ENCODE results near the gene DPPA2.
"Not testable (repeated sequence)": the region's sequence is repeated elsewhere in the genome, so short reads cannot be mapped to it uniquely, and the experiment has no call there.

Gene DPPA2

DNA sequence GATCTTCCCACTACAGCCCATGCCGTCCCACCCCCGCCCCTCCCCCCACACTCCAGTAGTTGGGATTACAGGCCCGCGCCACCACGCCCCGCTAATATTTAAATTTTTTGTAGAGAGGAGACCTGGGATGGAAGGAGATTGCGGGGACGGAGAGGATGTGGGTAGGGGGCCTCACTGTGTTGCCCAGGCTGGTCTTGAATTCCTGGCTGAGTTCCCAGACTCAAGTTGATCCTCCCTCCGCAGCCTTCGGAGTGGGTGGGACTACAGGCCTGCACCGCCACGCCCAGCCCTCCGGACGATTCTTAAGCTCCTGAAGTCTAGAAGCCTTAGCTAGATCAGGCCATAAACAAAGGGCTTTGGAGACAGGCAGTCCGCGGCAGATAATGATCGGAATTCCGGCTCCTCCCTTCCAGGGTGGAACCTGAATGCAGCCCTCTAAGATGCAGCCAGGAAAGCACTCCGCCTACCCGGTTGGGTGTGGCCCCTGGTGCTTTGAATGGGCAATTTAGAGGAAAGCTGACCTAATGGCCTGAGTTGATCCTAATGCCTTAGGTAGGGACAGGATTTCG is at the start of gene DPPA2:
Gene DPPA2 (minus strand): TSS at position 356 of the 569 bp plus-strand sequence. CDS start 1,975 bp downstream, outside the sequence.
- no peak for DNase-seq (ENCODE audit: low spot score)

- no peak for DNase-seq (ENCODE audit: low spot score)
Observed at GRCh38 chr3:109364088-109364487, 47.8 kb upstream of the DPPA2 start.

GRCh38 chr3:109363634-109364033 is 47.3 kb upstream of the DPPA2 start:
- no peak for DNase-seq (ENCODE audit: low spot score)

- DNase-seq (ENCODE audit: low spot score), result no peak
Observed at GRCh38 chr3:109362823-109363222, 46.5 kb upstream of the DPPA2 start.

DNA sequence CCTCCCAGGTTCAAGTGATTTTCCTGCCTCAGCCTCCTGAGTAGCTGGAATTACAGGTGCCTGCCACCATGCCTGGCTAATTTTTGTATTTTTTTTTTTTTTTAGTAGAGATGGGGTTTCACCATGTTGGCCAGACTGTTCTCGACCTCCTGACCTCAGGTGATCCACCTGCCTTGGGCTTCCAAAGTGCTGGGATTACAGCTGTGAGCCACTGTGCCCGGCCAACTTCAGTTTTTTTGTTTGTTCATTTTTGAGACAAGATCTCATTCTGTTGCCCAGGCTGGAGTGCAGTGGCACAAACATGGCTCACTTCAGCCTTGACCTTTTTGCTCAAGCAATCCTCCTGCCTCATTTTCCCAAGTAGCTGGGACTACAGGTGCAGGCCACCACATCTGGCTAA is 42.5 kb upstream of the DPPA2 start:
- DNase-seq (ENCODE audit: low spot score), result not testable (repeated sequence)

- DNase-seq (ENCODE audit: low spot score), result no peak
Observed at GRCh38 chr3:109356442-109357155, 40.3 kb upstream of the DPPA2 start.

- no peak for DNase-seq (ENCODE audit: low spot score)
Observed at GRCh38 chr3:109355625-109356441, 39.5 kb upstream of the DPPA2 start.

- no peak for DNase-seq (ENCODE audit: low spot score)
Observed at GRCh38 chr3:109353057-109353456, 36.7 kb upstream of the DPPA2 start.

DNA sequence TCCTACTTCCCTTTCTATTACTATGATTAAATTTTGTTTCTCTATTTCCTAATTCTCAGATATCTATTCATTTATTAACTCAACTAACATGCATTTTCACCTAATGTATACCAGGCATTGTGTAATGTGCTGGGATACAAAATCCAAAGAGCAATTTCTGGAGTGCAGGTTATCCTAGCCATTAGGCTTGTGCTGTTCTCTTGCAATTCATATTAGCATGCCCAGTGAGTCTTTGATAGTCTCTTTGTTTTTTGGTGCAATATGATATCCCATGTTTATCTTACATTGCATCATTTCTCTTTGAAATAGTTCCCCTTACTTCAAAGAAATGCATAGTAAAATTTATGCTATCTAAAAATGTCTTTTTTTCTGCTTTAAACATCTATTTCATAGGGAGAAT is 34.9 kb upstream of the DPPA2 start:
- no peak for DNase-seq (ENCODE audit: low spot score)

DNA sequence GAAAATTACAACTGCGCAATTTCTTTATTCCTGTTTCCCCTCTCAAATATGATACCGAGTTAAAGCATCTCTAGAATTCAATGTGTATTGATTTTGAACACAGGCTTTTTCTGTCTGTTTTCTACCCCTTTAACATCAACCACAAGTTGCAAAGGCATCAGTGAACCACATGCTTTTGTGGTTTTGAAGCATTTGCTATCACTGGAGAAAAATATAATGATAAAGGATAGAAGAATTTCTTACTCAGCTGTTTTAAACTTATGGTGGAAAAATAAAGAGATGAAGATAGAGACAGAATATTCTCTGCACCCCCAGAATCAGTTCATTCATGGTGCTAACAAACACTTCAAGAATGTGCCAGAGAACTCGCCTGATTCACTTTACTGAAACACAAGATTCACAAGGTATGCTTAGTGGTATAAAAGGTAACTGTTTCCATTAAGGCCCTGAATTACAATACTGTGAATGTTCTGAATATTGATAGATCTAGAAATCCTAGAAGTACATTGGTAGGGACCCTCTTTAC is 30.5 kb upstream of the DPPA2 start:
- no peak for DNase-seq (ENCODE audit: low spot score)

DNA sequence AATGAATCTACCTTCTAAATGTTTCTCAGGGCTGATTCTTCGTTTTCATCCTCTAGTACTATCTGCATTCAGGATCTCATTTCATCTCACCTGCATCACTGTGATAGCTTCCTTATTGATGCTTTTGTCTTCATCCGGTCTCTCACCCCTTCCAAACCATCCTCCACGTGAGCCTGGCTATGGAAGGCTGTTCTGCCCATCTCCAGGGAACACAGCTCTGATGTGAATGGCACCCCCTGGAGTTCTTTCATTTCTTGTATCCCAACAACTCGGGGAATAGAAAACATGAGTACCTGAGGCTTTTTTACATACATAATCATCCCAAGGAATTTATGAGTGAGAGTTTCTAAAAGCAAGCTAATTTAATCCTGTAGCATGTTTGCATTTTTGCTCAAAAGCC is 29.8 kb upstream of the DPPA2 start:
- DNase-seq (ENCODE audit: low spot score), result no peak

GRCh38 chr3:109339714-109340648 is 23.7 kb upstream of the DPPA2 start:
- no peak for DNase-seq (ENCODE audit: low spot score)

DNA sequence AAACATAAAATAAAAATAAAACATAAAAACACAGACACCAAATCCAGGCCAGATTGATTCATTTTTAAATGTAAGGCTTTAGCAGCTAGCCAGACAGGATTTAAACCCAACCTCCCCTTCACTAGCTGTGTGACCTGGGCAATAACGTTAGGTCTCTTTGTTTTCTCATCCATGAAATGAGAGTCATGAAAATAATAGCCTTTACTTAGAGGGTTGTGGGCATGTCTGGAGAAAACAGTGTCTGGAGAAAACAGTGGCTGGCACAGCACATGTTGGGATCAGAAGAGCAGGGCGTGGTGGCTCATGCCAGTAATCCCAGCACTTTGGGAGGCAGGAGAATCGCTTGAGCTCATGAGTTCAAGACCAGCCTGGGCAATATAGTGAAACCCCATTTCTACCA is 22.9 kb upstream of the DPPA2 start:
- DNase-seq (ENCODE audit: low spot score), result no peak

- DNase-seq (ENCODE audit: low spot score), result no peak
Observed at GRCh38 chr3:109338322-109338721, 22.0 kb upstream of the DPPA2 start.

DNA sequence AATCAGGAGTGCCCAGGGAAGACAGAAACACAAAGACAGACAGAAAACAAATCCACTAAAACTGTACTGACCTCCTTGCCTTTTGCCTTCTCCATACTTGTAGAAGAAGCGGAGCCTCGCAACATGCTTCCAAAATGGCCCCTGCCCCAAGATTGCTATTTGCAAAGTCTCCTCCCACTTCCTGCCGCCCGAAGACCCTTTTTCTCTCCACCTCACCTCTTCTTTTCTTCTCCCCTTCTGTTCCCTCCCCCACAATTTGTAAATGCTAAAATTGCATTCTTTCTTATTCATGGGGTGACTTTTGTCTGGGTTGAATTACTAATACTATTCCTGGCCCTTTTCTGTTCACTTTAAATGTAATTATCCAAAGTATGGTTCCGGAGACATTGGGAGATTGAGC is 21.1 kb upstream of the DPPA2 start, which contains the start of gene DPPA4:
Gene DPPA4 (minus strand): TSS at position 154 of the 400 bp plus-strand sequence. CDS start 29 bp downstream, at position 125.
- DNase-seq (ENCODE audit: low spot score), result no peak

DNA sequence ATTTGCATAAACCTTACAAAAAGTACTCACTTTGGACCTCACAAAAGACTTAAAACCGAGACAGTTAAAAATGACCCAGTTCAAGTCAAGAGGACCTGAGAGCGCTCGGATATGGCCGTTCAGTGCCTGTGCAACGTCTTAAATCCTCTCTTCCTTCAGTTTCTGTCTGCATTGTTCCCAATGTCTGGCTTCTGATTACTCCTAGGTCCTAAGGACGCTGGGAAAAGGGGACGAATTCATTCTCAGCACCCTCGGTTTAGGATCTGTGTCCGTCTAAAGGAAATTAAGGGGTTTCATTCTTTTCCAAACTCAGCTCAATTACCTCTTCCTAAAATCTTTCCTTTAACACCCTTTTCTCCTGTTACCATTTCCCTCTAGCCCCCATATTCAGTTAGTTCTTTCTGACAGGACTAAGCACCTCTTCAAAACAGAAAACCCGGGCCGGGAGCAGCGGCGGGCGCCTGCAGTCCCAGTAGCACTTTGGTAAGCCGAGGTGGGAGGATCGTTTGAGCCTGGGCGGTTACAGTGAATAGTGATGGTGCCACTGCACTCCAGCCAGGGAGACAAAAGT is 20.1 kb upstream of the DPPA2 start:
- DNase-seq (ENCODE audit: low spot score), result no peak

- DNase-seq (ENCODE audit: low spot score), result no peak
Observed at GRCh38 chr3:109334572-109334971, 18.3 kb upstream of the DPPA2 start.

DNA sequence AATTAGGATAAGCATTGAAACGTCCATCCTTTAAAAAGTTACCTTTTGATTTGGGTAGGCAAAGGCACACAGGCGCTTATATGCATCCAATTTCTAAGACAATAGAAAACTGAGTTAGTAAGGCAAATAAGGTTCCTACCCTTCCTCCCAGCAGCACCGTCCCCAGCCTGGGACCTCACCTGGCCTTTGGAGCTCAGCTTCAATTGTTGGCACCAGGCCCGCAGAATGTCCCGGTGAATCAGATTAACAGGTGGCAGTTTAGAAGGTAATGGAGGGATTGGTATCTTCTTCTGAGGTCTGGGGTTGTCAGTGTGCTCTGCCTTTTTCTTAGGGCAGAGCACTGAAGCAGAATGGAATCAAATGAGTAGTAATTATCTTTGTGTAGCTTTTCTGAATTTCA is 15.4 kb upstream of the DPPA2 start:
- DNase-seq (ENCODE audit: low spot score), result no peak

DNA sequence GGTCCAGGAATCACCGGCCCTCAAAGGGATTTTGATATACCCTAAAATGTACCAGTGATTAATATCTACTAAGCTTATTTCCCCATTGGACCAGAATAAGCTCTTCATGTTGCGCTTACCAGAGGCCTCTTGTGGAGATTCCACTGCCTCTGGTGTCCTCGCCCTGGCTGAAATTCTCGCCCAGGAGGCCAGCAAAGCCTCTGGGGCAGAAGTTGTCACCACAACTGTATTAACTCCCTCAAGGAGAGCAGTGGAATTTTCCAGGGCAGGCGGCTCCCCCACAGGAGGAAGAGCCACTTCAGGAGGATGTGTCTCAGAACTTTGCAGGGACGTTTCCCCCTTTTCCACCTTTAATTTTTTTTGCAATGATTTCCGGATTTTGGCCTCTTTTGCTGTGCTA is 14.1 kb upstream of the DPPA2 start:
- no peak for DNase-seq (ENCODE audit: low spot score)

DNA sequence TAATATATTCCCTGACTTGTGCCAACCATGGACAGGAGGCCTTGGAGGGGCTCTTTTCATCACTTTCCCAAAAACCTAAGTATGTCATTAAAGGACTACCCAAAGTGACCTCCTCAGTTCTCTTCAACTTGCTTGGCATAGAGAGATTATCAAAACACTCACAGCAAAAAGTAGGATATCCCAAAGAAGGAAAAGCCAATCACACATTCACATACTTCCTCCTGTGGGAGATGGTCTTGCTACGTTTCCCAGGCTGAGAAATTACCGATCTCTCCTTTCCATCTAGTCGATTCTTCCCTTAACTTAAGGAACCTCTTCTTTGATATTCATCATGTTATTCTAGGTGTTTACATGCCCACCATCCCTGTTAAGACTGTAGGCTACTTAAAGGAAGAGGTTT is 11.9 kb upstream of the DPPA2 start:
- no peak for DNase-seq (ENCODE audit: low spot score)

- no peak for DNase-seq (ENCODE audit: low spot score)
Observed at GRCh38 chr3:109325657-109326056, 9.3 kb upstream of the DPPA2 start.

Measured in left forelimb (tissue), 1 donor.